Activated CD4-positive, alpha-beta T cell treated with anti-CD3 and anti-CD28 coated beads for 36 hours (primary cell): ENCODE results near the gene FRMD5. TPM values are rescaled to one million over a fixed set of nuclear protein-coding genes. Genes with fewer than 3 reads are reported as not detected.
"Not testable (repeated sequence)": the region's sequence is repeated elsewhere in the genome, so short reads cannot be mapped to it uniquely, and the experiment has no call there.

Experiments used
- ATAC-seq: fragments of 200-7000 bp; cut with Tn5 transposase; one replicate; pipeline ENCODE4 v1.10.0; 2021; ENCODE audit warnings: mild to moderate bottlenecking, moderate library complexity
- CTCF ChIA-PET: fragments of 350-600 bp; sonication (Branson Sonifier 250); formaldehyde crosslinking; loops from one replicate; lab custom pipeline; 2021; ENCODE audit warnings: antibody characterized with exemption; lab: Charles Lee
- POLR2A ChIA-PET: fragments of 350-600 bp; sonication (Branson Sonifier 250); formaldehyde crosslinking; loops from one replicate; lab custom pipeline; 2021; ENCODE audit warnings: antibody characterized with exemption, inconsistent platforms; lab: Charles Lee
- DNase-seq: peaks from one replicate; pipeline ENCODE4 v3.0.0-alpha.2; 2020
- H3K27ac Mint-ChIP-seq: one replicate; pipeline ENCODE4 v1.8.0; 2021; ENCODE audit warnings: mixed read lengths
- H3K27me3 Mint-ChIP-seq: one replicate; pipeline ENCODE4 v1.8.0; 2021; ENCODE audit warnings: mixed read lengths
- H3K36me3 Mint-ChIP-seq: one replicate; pipeline ENCODE4 v1.8.0; 2021; ENCODE audit warnings: low read depth, mixed read lengths
- H3K4me1 Mint-ChIP-seq: one replicate; pipeline ENCODE4 v1.8.0; 2021; ENCODE audit warnings: mixed read lengths
- H3K4me3 Mint-ChIP-seq: one replicate; pipeline ENCODE4 v1.8.0; 2021; ENCODE audit warnings: mild to moderate bottlenecking, moderate library complexity, mixed read lengths
- H3K9me3 Mint-ChIP-seq: one replicate; pipeline ENCODE4 v1.8.0; 2021; ENCODE audit warnings: low read depth, mixed read lengths
- intact Hi-C, 2 experiments: fragments of 100-400 bp; cut with DNase I in 1 of 2; cut with micrococcal nuclease in 1 of 2; formaldehyde crosslinking; loops; one replicate each; pipeline versions ENCODE4 v1.14.2 to v1.15.1; 2022 to 2024; cut with DNase I, micrococcal nuclease
- total RNA-seq, 2 experiments: library from RNA; stranded (reverse); gene quantifications; one replicate each; pipeline ENCODE4 v1.2.3, GENCODE V29; 2021

FRMD5 gene
- total RNA-seq, 2 experiments from 2014 or later: 0.16 to 0.30 TPM

DNA sequence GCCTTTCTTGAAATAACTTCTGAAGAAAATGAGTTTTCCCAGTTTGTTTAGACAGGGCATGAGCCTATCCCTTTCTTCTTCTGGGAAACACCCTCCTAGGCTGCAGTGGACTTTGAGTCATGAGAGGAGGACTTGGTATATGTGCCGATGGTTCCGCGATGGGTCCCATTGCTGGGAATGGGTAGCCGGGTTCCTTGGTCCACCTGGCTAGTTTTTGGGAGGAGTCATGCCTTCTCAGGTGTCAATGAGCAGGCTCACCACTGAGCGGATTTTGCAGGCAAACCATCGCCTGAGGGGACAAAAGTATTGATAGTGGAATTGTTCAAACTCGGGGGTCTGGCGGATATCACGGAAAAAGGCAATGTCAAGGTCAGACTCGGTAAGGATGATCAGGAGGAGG is 321.4 kb downstream of the FRMD5 start:
- DNase-seq (no peak), ATAC-seq (no peak)
- no peaks in the 10 kb centered on the region for H3K27me3 Mint-ChIP-seq
- CTCF ChIA-PET: interaction anchor here (0.8 kb wide), 1 partner anchor 86 kb away, joined by 3 read pairs; no protein-coding TSS in a partner anchor
- H3K4me1 Mint-ChIP-seq: no peaks in the 10 kb centered on the region
- peaks cover 35% of the 10 kb centered on the region for H3K36me3 Mint-ChIP-seq
- H3K27ac Mint-ChIP-seq: no peak overlapping the region
- H3K4me3 Mint-ChIP-seq: no peak overlapping the region
- POLR2A ChIA-PET: no interaction called here
- intact Hi-C loops: no loop called here
- H3K9me3 Mint-ChIP-seq: no peaks in the 10 kb centered on the region

- intact Hi-C loops: no loop called here
- H3K27me3 Mint-ChIP-seq: no peaks in the 10 kb centered on the region
- DNase-seq (peak; percentile 33), ATAC-seq (peak; percentile 53)
- POLR2A ChIA-PET: no interaction called here
- no peak overlapping the region for H3K27ac Mint-ChIP-seq
- CTCF ChIA-PET: no interaction called here
- no peak overlapping the region for H3K4me3 Mint-ChIP-seq
- H3K36me3 Mint-ChIP-seq: peaks cover 38% of the 10 kb centered on the region
- no peaks in the 10 kb centered on the region for H3K9me3 Mint-ChIP-seq
- no peaks in the 10 kb centered on the region for H3K4me1 Mint-ChIP-seq
Observed at GRCh38 chr15:43872416-43873020, 322.6 kb downstream of the FRMD5 start.

GRCh38 chr15:43871835-43872234 is 323.2 kb downstream of the FRMD5 start:
- Mint-ChIP-seq H3K27ac (no peak overlapping the region), H3K27me3 (no peaks in the 10 kb centered on the region), H3K36me3 (peaks cover 40% of the 10 kb centered on the region), H3K4me1 (no peaks in the 10 kb centered on the region), H3K4me3 (no peak overlapping the region), H3K9me3 (no peaks in the 10 kb centered on the region)
- ATAC-seq (no peak), DNase-seq (no peak)
- ChIA-PET POLR2A (no interaction called here), CTCF (interaction anchor here (0.8 kb wide), 1 partner anchor 11 kb away, joined by 3 read pairs; no protein-coding TSS in a partner anchor)
- intact Hi-C loops: no loop called here

DNA sequence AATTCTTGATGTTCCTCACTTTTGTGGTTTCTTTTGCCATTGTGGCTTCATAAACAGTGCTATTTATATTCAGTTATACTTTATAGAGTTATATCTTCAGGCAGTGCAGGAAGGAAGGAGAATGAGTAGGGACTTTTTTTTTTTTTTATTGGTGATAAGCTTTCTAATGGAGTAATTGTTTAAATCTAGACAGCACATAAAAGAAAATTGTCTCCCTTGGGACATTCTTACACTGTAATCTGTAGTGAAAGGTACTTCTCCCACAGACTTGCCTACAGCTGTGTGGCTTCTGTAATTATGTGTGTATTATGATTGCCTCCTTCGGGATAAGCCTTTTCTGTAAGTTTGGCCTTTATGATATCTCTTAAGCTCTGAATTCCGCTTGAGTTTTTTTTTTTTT is 326.7 kb downstream of the FRMD5 start:
- POLR2A ChIA-PET: interaction anchor here (0.7 kb wide), 1 partner anchor 567 kb away, joined by 4 read pairs; no protein-coding TSS in a partner anchor
- Mint-ChIP-seq H3K27me3 (no peaks in the 10 kb centered on the region), H3K36me3 (peaks cover 37% of the 10 kb centered on the region), H3K4me1 (no peaks in the 10 kb centered on the region), H3K4me3 (no peak overlapping the region), H3K9me3 (no peaks in the 10 kb centered on the region), H3K27ac (no peak overlapping the region)
- intact Hi-C loops: no loop called here
- CTCF ChIA-PET: interaction anchor here (0.6 to 1.3 kb wide), 4 partner anchors 14 to 774 kb away, joined by 3 to 4 read pairs (median 3); no protein-coding TSS in a partner anchor
- ATAC-seq (no peak), DNase-seq (no peak)

DNA sequence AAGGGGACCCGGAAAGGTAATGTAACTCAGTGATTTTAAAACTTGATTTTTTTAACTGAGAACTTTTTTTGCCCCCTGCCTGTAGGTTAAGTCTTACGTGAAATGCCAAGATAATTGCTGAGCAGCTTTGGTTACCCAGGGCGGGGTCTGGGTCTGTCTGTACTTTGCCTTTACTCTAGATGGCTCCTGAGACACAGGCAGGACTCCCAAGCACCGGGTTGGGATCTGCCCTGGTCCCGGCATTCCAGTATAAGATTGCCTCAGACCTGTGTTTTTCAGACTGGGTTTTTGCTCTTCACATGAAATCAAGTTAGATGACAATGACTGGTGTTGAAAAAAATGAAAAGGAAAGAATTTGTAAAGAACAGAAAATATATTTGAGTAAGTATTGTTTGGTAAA is 328.0 kb downstream of the FRMD5 start:
- Mint-ChIP-seq H3K36me3 (peaks cover 32% of the 10 kb centered on the region), H3K4me1 (no peaks in the 10 kb centered on the region), H3K27ac (no peak overlapping the region), H3K4me3 (no peak overlapping the region), H3K9me3 (no peaks in the 10 kb centered on the region), H3K27me3 (no peaks in the 10 kb centered on the region)
- ATAC-seq (no peak), DNase-seq (no peak)
- POLR2A ChIA-PET: no interaction called here
- intact Hi-C loops: no loop called here
- CTCF ChIA-PET: no interaction called here

DNA sequence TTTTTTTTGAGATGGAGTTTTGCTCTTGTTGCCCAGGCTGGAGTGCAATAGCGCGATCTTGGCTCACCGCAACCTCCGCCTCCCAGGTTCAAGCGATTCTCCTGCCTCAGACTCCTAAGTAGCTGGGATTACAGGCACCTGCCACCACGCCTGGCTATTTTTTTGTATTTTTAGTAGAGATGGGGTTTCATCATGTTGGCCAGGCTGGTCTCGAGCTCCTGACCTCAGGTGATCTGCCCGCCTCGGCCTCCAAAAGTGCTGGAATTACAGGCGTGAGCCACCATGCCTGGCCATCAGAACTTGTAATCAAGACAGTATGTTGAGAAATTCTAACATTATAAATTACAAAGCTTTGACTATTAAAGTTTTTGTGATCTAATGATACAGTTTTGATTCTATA is 328.4 kb downstream of the FRMD5 start:
- ATAC-seq, H3K9me3 Mint-ChIP-seq, H3K4me1 Mint-ChIP-seq, H3K4me3 Mint-ChIP-seq, CTCF ChIA-PET, H3K27me3 Mint-ChIP-seq, intact Hi-C loops, DNase-seq, H3K27ac Mint-ChIP-seq, POLR2A ChIA-PET: not testable (repeated sequence)
- peaks cover 34% of the 10 kb centered on the region for H3K36me3 Mint-ChIP-seq

GRCh38 chr15:43859546-43859945 is 335.5 kb downstream of the FRMD5 start:
- no peaks in the 10 kb centered on the region for H3K4me1 Mint-ChIP-seq
- intact Hi-C loops: no loop called here
- H3K36me3 Mint-ChIP-seq: peaks cover 55% of the 10 kb centered on the region

GRCh38 chr15:43854801-43855200 is 340.3 kb downstream of the FRMD5 start:
- Mint-ChIP-seq H3K27ac (no peak overlapping the region), H3K27me3 (no peaks in the 10 kb centered on the region), H3K4me3 (no peak overlapping the region), H3K4me1 (no peaks in the 10 kb centered on the region), H3K9me3 (no peaks in the 10 kb centered on the region), H3K36me3 (peaks cover 70% of the 10 kb centered on the region)
- intact Hi-C loops: no loop called here
- POLR2A ChIA-PET: no interaction called here
- CTCF ChIA-PET: no interaction called here
- DNase-seq: no peak
- no peak for ATAC-seq

More at GRCh38 chr15:43859546-43859945, 335.5 kb downstream of the FRMD5 start:
- ChIA-PET CTCF (no interaction called here), POLR2A (no interaction called here)
- DNase-seq (no peak), ATAC-seq (no peak)
- Mint-ChIP-seq H3K9me3 (no peaks in the 10 kb centered on the region), H3K27me3 (no peaks in the 10 kb centered on the region), H3K4me3 (no peak overlapping the region), H3K27ac (no peak overlapping the region)

- no peaks in the 10 kb centered on the region for H3K27me3 Mint-ChIP-seq
- H3K9me3 Mint-ChIP-seq: no peaks in the 10 kb centered on the region
- no peak for DNase-seq
- no peaks in the 10 kb centered on the region for H3K4me1 Mint-ChIP-seq
- ChIA-PET POLR2A (no interaction called here), CTCF (no interaction called here)
- H3K36me3 Mint-ChIP-seq: peaks cover 63% of the 10 kb centered on the region
- no peak overlapping the region for H3K27ac Mint-ChIP-seq
- no peak overlapping the region for H3K4me3 Mint-ChIP-seq
- ATAC-seq: no peak
- intact Hi-C loops: no loop called here
Observed at GRCh38 chr15:43852607-43853006, 342.5 kb downstream of the FRMD5 start.

DNA sequence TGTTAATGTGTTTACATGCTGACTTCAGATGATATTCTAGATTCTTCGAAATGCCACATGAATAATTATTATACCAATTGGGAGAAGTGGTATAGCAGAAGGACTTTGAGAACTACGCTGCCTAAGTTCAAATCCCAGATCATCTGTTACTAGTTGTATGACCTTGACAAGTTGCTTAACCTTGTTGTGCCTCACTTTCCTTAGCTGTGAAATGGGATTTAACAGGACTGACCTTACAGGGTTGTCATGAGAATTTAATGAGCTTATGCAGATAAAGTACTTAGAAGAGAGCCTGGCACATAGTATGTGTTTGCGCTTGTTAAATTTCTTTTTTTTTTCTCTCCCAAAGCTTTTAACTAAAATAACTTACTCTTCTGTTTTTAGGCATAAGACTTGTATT is 343.8 kb downstream of the FRMD5 start:
- Mint-ChIP-seq H3K36me3 (peaks cover 57% of the 10 kb centered on the region), H3K9me3 (no peaks in the 10 kb centered on the region), H3K27ac (no peak overlapping the region), H3K27me3 (no peaks in the 10 kb centered on the region), H3K4me3 (no peak overlapping the region), H3K4me1 (no peaks in the 10 kb centered on the region)
- intact Hi-C loops: no loop called here
- DNase-seq (no peak), ATAC-seq (no peak)
- POLR2A ChIA-PET: interaction anchor here (0.6 kb wide), 1 partner anchor 203 kb away, joined by 3 read pairs; no protein-coding TSS in a partner anchor
- CTCF ChIA-PET: interaction anchor here (0.6 to 1.3 kb wide), 4 partner anchors 10 to 1453 kb away, joined by 3 to 4 read pairs (median 3); no protein-coding TSS in a partner anchor

DNA sequence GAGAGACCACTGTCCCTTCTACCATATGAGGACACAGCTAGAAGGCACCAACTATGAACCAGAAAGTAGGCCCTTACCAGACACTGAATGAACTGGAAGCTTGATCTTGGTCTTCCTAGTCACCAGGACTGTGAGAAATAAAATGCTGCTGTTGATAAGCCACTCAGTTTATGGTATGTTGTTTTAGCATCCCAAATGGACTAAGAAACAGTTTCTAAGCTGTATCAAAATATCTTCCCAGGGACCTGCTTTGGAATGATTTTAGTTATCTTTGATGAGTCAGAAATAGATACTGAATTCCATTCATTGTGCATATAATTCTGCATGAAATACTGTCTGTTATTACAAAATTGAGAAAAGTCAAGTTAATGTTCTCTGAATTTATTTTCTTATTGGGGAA is 349.6 kb downstream of the FRMD5 start:
- intact Hi-C loops: no loop called here
- no peak for ATAC-seq
- DNase-seq: no peak
- H3K4me1 Mint-ChIP-seq: no peaks in the 10 kb centered on the region
- no peak overlapping the region for H3K4me3 Mint-ChIP-seq
- peaks cover 41% of the 10 kb centered on the region for H3K36me3 Mint-ChIP-seq
- no peak overlapping the region for H3K27ac Mint-ChIP-seq
- ChIA-PET POLR2A (interaction anchor here (0.7 kb wide), 1 partner anchor 8 kb away, joined by 3 read pairs; no protein-coding TSS in a partner anchor), CTCF (interaction anchor here (1.2 kb wide), 1 partner anchor 14 kb away, joined by 3 read pairs; no protein-coding TSS in a partner anchor)
- no peaks in the 10 kb centered on the region for H3K27me3 Mint-ChIP-seq
- H3K9me3 Mint-ChIP-seq: no peaks in the 10 kb centered on the region

GRCh38 chr15:43832485-43832884 is 362.6 kb downstream of the FRMD5 start:
- H3K9me3 Mint-ChIP-seq, H3K27me3 Mint-ChIP-seq, H3K27ac Mint-ChIP-seq, DNase-seq, ATAC-seq, H3K4me3 Mint-ChIP-seq, CTCF ChIA-PET, intact Hi-C loops: not testable (repeated sequence)
- POLR2A ChIA-PET: interaction anchor here (0.7 to 1.5 kb wide), 3 partner anchors 28 to 865 kb away, joined by 3 to 6 read pairs (median 4); partner anchors contain the start of gene ELL3
- H3K36me3 Mint-ChIP-seq: peaks cover 67% of the 10 kb centered on the region
- peaks cover 30% of the 10 kb centered on the region for H3K4me1 Mint-ChIP-seq
